T-helper 1 cell treated with Interleukin-12 subunit alpha and Interleukin-12 subunit beta and Interleukin-4 antibody, amounts not matched to agents 30 ng/mL and 1 ng/mL, for 36 hours (primary cell): ENCODE results near the gene FOXA2. TPM values are rescaled to one million over a fixed set of nuclear protein-coding genes. Genes with fewer than 3 reads are reported as not detected.

ENCODE experiments used
- intact Hi-C: fragments of 100-400 bp; cut with micrococcal nuclease; formaldehyde crosslinking; loops from one replicate; pipeline ENCODE4 v1.15.1; 2024
- total RNA-seq: library from RNA; stranded (reverse); gene quantifications from 2 replicates; pipeline ENCODE4 v1.2.3, GENCODE V29; 2022

FOXA2 gene
- total RNA-seq, 1 donor from 2014 or later, result not detected

GRCh38 chr20:22584922-22585785 lies 782 bp upstream of the FOXA2 start:
- intact Hi-C loops, result loop anchor here (5.0 kb wide), 1 partner anchor 1078 kb away; no protein-coding TSS in a partner anchor

DNA sequence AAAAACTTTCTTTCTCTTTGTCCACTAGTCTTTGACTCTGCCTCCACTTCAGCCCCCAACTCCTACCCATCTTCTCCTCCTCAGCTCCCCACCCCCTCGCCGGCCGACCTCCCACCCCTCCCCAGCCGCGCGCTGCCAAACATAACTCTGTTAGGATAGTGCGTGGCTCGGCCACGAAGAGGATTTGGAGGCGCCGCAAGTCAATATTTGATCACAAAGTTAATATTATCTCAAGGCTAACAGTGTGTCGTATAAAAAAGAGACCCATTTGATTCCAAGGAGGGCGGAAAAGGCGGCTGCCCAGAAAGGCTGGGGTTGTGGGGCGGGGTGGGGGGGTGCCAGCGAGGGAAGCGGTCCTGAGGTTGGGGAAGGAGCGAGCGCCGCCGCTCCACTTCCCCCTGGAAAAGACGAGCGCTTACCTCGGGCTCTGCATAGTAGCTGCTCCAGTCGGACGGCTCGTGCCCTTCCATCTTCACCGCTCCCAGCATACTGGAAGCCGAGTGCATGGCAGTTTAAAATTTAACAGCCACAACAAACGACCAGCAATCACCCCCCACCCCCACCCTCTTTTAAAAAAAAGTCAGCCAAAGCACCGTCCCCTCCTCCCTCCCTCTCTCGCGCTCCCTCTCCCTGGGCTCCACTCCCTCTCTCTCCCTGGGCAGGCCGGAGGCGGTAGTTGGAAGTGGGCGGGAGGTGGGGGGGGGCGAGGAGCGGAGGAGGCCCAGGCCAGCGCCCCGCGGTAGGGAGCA lies 425 bp downstream of the FOXA2 start:
- intact Hi-C loops, result loop anchor here (5.0 kb wide), 1 partner anchor 1077 kb away; no protein-coding TSS in a partner anchor

- intact Hi-C loops, result loop anchor here (5.0 kb wide), 1 partner anchor 1076 kb away; no protein-coding TSS in a partner anchor
Measured at GRCh38 chr20:22582964-22583772, 1.2 kb downstream of the FOXA2 start.

GRCh38 chr20:22582386-22582963 lies 1.9 kb downstream of the FOXA2 start:
- intact Hi-C loops, result loop anchor here (5.0 kb wide), 1 partner anchor 1075 kb away; no protein-coding TSS in a partner anchor

DNA sequence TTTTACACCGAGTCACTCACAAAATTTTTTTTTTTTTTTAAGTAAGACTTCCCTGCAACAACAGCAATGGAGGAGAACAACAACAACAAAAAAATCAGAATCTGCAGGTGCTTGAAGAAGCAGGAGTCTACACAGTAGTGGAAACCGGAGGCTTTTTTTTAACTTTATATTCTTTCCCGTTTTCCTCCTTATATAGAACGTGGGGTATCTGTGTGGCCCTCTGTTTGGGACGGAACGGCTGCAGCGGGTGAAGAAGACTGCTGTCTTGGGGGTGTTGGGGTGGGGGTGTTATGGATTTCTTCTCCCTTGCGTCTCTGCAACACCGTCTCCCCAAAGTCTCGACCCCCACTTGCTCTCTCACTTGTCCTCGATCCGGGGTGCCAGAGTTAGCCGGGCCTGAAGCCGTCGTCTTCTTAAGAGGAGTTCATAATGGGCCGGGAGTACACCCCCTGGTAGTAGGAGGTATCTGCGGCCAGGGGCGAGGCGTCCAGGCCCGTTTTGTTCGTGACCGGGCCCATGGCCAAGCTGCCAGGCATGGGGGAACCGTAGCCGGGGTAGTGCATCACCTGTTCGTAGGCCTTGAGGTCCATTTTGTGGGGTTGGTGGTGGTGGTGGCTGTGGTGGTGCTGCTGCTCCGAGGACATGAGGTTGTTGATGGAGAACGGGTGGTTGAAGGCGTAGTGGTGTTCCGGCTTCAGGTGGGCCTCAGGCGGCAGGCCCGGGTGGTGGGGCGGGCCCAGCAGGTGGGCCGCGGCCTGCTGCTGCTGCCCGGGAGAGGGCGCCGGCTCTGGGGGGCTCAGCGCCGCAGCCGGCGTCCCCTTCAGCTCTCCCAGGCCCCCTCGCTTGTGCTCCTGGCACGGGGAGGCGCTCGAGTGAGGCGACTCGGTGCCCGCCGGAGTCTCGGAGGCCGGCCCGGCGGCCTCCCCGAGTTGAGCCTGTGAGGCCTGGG lies 2.7 kb downstream of the FOXA2 start:
- intact Hi-C loops, result loop anchor here (5.0 kb wide), 1 partner anchor 1074 kb away; no protein-coding TSS in a partner anchor

DNA sequence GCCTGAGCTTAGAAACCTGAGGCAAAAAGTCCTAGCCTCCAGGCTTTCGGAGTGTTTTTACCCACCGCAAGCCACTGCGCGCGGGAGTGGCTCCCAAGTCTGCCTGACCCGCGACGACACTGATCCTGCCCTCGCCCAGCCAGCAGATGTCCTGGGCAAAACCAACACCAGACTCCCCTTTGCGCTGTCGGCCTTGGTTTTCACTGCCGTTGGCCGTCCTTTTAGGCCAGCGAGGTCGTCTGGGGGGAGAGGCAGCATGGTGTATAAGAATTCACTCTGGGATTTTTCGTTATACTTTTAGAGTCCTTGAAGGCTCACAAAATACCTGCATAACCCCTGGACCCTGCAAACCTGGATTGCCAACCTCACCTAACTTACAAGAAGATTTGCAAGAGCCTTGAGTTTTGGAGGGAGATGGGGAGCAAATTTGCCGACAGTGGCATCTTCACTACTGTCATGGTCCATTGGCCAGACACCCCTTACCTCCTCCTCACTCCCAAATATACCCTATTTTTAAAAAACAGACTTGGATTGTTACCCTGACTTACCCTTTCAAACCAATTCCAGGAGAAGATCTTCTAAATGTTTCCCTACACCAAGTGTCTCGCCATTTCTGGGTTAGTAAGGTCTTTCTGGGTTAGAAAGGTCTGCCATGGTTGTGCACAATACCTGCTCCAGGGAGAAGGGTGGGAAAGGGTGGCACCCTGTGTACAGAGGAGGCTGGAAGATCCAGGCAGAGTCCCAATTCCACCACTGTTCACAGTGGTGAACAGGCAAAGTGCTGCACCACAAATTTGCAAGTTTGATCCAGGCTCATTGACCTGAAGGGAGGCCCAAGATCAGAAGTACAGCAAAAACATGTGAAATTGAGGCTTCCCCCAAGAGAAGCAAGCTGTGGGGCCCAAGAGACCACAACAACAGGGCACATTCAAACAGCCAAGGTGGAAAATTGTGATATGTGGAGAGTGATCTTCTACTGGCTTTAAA lies 4.4 kb downstream of the FOXA2 start:
- intact Hi-C loops, result loop anchor here (5.0 to 10.0 kb wide), 4 partner anchors 868 to 1185 kb away; partner anchors contain the start of gene NKX2-4

DNA sequence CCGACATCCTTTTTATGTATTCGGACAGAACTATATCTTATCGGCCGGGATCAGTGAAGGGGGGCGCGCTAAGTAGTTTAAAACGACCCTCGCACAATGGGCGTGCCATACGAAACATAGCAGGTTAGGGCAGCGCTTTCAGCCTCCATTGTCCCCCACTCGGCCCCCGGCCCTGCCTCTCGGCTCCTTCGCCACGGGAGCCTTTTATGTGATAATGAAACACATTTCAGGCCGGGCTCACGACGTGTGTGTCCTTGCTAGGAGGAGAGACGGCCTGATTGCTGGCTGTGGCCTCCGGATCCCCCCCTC lies 5.3 kb downstream of the FOXA2 start:
- intact Hi-C loops, result loop anchor here (5.0 to 10.0 kb wide), 3 partner anchors 867 to 1184 kb away; partner anchors contain the start of gene NKX2-4

DNA sequence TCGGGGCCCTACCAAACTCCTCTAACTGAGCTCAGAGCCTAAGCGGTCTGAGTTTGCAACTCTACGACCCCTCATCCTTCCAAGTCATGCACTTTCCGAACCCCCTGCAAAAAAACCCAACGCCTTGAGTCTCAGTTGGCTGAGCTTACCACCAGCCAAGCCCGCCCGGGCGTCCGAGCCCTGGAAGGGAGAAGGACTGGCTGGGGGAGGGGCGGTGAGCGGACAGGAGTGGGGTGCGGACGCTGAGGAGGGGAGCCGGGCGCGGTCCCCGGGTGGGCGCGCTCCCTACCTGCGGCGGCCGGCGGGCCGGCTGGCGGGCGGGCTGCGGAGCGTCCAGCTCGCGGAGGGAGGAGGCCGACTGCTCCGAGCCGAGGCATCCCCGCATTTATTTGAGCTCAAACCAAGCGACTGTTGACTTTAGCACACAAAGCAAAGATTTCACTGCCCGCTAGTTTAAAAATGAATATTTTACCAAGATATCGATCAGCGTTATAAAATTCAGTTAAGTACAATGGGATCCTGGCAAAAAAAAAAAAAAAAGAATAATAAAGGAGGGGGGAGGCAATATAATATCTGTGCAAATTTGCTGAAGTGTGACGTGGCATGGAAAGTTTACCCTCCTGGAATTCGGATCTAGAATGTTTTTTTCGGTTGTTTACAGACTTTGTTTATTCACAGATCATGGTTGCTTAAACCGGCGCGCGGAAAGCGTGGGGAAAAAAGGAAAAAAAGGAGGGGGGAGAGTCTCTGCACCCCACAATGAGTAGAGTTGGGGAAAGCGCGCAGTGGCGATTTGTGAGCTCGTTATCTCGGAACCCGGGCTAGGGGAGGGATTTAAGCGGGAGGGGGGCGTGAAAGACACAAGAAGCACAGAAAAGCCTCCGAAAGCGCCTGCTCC lies 5.9 kb downstream of the FOXA2 start:
- intact Hi-C loops, result loop anchor here (5.0 to 10.0 kb wide), 3 partner anchors 866 to 1184 kb away; partner anchors contain the start of gene NKX2-4

- intact Hi-C loops, result loop anchor here (5.0 to 10.0 kb wide), 3 partner anchors 865 to 1183 kb away; partner anchors contain the start of gene NKX2-4
Measured at GRCh38 chr20:22577515-22578220, 6.7 kb downstream of the FOXA2 start.

GRCh38 chr20:22576733-22577514 lies 7.4 kb downstream of the FOXA2 start:
- intact Hi-C loops, result loop anchor here (5.0 to 10.0 kb wide), 3 partner anchors 865 to 1182 kb away; partner anchors contain the start of gene NKX2-4

GRCh38 chr20:22576273-22576672 lies 8.1 kb downstream of the FOXA2 start:
- intact Hi-C loops, result loop anchor here (5.0 to 10.0 kb wide), 3 partner anchors 864 to 1181 kb away; partner anchors contain the start of gene NKX2-4

- intact Hi-C loops, result loop anchor here (5.0 to 10.0 kb wide), 3 partner anchors 863 to 1181 kb away; partner anchors contain the start of gene NKX2-4
Measured at GRCh38 chr20:22575737-22576136, 8.6 kb downstream of the FOXA2 start.

DNA sequence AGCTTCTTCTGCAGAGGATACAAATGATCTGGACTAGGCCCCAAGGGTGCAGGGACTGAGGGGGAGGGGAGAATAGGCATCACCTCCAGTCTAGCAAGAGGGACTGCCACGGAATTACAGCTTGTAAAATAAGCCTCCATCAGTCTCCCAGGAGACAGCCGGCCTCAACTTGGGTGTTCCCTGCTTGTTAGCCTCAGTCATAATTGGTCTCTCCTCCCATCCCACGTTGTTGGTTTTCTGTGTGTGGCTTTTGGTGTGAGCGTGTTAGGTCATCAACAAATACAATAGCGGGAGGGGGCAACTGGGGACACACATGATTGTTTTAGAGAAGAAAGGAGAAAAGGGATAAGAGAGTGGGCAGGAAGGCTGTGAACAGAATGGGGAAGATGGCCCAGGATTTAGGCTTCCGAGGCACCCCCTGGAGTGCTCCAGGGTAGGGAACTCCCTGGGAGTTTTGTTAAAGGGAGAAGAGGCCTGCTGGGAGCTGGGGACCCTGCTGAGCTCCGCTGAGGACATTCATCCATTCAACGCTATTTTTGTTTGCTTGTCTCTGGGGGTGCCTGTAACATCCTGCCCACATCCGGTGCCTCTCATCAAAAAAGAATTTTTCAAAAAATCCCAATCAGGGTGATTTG lies 9.2 kb downstream of the FOXA2 start:
- intact Hi-C loops, result loop anchor here (5.0 to 10.0 kb wide), 3 partner anchors 863 to 1180 kb away; partner anchors contain the start of gene NKX2-4

- intact Hi-C loops, result loop anchor here (5.0 to 10.0 kb wide), 3 partner anchors 862 to 1180 kb away; partner anchors contain the start of gene NKX2-4
Measured at GRCh38 chr20:22574545-22575086, 9.8 kb downstream of the FOXA2 start.
